GM12892 (cell line): ENCODE results near the gene UBN2.

Source experiments
- POLR2A ChIP-seq: IDR thresholded peaks from 2 replicates; pipeline ENCODE4 v1.6.1; 2011; ENCODE audit warnings: low read depth, low read length, control low read depth
- POLR2AphosphoS5 ChIP-seq: IDR thresholded peaks from 2 replicates; pipeline ENCODE4 v1.6.1; 2011; ENCODE audit warnings: low read depth, low read length, control low read depth
- TAF1 ChIP-seq: IDR thresholded peaks from 2 replicates; pipeline ENCODE4 v1.6.1; 2011; ENCODE audit warnings: low read depth, mild to moderate bottlenecking, control low read depth, low read length, borderline replicate concordance

- no peak for TF ChIP-seq POLR2A
- TF ChIP-seq POLR2AphosphoS5, result no peak
- TF ChIP-seq TAF1, result no peak
Observed at GRCh38 chr7:139189357-139189756, 41.7 kb upstream of the UBN2 start.
